ENCODE data around the gene TMEM120A.
"Not testable (repeated sequence)": the region's sequence is repeated elsewhere in the genome, so short reads cannot be mapped to it uniquely, and the experiment has no call there.

TMEM120A gene

DNA sequence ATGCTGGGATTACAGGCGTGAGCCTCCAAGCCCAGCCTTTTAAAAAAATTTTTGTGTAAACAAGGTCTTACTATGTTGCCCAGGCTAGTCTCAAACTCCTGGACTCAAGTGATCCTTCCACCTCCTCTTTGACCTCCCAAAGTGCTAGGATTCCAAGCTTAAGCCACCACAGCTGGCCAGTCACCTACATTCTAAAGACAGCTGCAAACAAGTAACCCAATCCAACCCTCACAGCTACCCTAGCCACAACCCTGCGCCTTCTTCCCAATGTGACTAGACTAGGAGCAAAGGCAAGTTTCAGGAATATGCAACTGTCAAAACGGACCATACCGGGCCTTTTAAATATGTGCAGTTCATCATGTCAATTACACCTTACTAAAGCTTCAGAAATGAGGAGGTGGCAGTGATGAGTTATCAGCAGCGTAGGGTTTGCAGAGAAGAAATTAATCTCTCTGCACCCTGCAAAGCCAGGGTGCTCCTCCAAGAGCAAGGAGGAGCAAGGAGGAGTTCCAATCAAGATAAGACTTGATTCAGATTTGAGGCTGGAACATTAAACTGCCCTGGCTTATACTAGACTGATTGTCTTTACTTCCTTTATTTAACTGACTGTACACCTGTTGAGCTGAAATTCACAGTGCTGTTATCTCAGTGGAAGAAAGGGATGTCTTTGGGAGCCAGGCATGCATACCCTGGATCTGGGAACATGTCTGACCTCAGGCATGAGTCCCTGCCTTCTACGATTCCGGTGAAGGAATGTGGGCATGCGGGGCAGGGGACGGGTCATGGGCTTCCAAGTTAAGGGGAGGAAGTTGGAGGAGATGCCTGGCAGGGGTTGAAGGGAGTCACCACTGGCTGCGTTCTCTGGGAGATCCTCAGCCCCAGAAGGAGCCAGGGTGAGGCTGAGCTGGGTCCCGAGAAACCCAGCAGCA is 15.5 kb upstream of the TMEM120A start:
- H3K4me1 ChIP-seq (ENCODE audit: control insufficient read depth, insufficient read depth, low read length): peaks cover 4% of the 10 kb centered on the region
- peaks cover 2% of the 10 kb centered on the region for H3K36me3 ChIP-seq (ENCODE audit: control insufficient read depth, insufficient read depth, low read length)
- H3K27ac ChIP-seq (ENCODE audit: low read depth, low read length): no peak overlapping the region

DNA sequence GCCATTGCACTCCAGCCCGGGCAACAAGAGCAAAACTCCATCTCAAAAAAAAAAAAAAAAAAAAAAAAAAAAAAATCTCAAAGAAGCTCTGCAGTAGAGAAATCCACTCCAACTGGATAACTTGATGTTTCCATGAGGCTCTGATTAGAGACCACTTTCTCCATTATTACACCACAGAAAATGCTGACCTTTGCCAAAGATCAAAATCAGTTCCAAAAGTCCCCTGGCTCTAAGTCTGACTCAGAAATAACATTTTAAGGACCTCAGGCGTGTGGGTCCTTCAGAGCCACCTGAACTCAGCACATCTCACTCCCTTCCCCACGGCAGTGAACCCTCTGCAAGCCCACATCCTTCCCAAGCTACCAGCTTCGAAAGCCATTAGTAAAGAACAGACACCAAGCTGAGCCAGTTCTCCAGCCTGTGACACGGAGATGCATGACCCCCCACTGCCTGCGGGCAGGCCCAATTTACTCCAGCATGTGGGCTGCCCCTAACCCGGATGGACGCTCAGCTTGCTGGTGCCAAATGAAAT is 13.8 kb upstream of the TMEM120A start:
- peaks cover 4% of the 10 kb centered on the region for H3K4me1 ChIP-seq (ENCODE audit: control insufficient read depth, insufficient read depth, low read length)
- H3K27me3 ChIP-seq (ENCODE audit: control insufficient read depth, insufficient read depth, low read length): no peaks in the 10 kb centered on the region
- no peak overlapping the region for H3K9ac ChIP-seq (ENCODE audit: low read length)
- H3K4me3 ChIP-seq (ENCODE audit: low read length): no peak overlapping the region
- H3K36me3 ChIP-seq (ENCODE audit: control insufficient read depth, insufficient read depth, low read length): peaks cover 5% of the 10 kb centered on the region
- H3K27ac ChIP-seq (ENCODE audit: low read depth, low read length): no peak overlapping the region

More for the DNA sequence above, 15.5 kb upstream of the TMEM120A start:
- H3K27me3 ChIP-seq (ENCODE audit: control insufficient read depth, insufficient read depth, low read length): no peaks in the 10 kb centered on the region
- no peak overlapping the region for H3K9ac ChIP-seq (ENCODE audit: low read length)
- H3K4me3 ChIP-seq (ENCODE audit: low read length): no peak overlapping the region

DNA sequence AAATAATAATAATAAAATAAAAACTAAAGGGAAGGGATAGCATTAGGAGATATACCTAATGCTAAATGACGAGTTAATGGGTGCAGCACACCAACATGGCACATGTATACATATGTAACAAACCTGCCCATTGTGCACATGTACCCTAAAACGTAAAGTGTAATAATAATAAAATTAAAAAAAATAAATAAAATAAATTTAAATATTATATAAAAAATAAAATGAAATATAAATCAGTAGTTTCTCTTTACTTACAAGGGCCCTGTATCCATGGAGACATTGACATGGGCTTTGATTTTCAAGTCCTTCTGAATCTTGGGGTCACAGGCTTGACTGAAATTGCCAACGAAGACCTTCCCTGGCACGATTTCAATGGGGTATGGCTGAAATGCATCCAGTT is 10.6 kb upstream of the TMEM120A start:
- not testable (repeated sequence) for H3K27me3 ChIP-seq (ENCODE audit: control insufficient read depth, insufficient read depth, low read length); H3K4me3 ChIP-seq (ENCODE audit: low read length); H3K27ac ChIP-seq (ENCODE audit: low read depth, low read length); H3K9ac ChIP-seq (ENCODE audit: low read length); H3K4me1 ChIP-seq (ENCODE audit: control insufficient read depth, insufficient read depth, low read length)
- peaks cover 13% of the 10 kb centered on the region for H3K36me3 ChIP-seq (ENCODE audit: control insufficient read depth, insufficient read depth, low read length)

DNA sequence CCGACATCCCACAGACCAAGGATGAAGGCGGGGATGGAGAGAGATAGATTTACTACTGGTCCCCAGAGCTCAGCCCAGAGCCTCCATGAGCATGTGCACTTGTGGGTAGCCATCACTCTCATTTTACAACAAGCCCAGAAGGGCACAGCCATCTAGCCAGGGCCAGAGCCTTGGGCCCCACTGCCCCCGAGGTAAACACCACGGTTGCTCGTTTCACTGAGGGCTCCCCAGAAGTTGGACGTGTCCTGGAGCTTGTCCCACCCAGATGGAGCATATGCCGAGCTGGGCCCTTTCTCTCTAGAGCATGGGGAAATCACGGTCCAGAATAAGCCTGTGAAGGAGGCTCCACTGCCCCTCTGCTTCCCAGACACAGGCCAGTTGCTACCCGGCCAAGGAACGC is 9.0 kb upstream of the TMEM120A start:
- Histone ChIP-seq H3K27me3 (ENCODE audit: control insufficient read depth, insufficient read depth, low read length) (no peaks in the 10 kb centered on the region), H3K4me3 (ENCODE audit: low read length) (no peak overlapping the region), H3K27ac (ENCODE audit: low read depth, low read length) (no peak overlapping the region), H3K36me3 (ENCODE audit: control insufficient read depth, insufficient read depth, low read length) (peaks cover 13% of the 10 kb centered on the region), H3K4me1 (ENCODE audit: control insufficient read depth, insufficient read depth, low read length) (no peaks in the 10 kb centered on the region), H3K9ac (ENCODE audit: low read length) (no peak overlapping the region)

DNA sequence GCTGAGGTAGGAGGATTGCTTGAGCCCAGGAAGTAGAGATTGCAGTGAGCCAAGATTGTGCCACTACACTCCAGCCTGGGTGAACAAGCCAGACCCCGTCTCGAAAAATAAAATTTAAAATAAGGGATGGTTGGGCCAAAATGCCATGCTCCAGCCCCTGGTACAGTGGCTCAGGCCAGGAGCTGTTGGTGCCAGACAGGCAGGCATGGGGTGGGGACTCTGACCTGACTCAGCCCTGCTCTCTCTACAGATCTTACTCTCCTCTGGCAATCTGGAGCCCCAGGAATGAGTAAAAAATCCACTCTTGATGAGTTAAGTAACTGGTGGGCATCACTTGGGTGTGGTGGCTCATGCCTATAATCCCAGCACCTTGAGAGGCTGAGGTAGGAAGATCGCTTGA is 8.4 kb upstream of the TMEM120A start:
- H3K9ac ChIP-seq (ENCODE audit: low read length): no peak overlapping the region
- H3K4me3 ChIP-seq (ENCODE audit: low read length): no peak overlapping the region

DNA sequence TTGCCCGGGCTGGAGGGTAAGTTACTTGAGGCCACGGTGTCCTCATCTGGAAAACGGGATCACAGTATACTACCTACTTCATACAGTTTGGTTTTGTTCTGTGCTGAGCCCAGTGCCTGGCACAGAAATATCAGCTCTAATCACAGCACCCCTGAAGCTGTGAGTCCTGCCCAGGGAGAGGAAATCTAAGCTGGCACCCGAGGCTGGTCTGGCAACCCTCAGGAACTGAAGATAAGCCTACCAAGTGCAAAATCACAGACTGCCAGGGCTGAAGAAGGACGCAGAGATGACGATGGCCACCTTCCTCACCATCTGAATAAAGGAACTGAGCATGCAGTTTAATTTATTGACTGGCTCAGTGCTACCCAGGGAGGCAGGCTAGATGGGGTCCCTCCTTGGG is 7.7 kb upstream of the TMEM120A start:
- Histone ChIP-seq H3K4me1 (ENCODE audit: control insufficient read depth, insufficient read depth, low read length) (no peaks in the 10 kb centered on the region), H3K36me3 (ENCODE audit: control insufficient read depth, insufficient read depth, low read length) (peaks cover 13% of the 10 kb centered on the region), H3K4me3 (ENCODE audit: low read length) (no peak overlapping the region), H3K9ac (ENCODE audit: low read length) (no peak overlapping the region), H3K27ac (ENCODE audit: low read depth, low read length) (no peak overlapping the region), H3K27me3 (ENCODE audit: control insufficient read depth, insufficient read depth, low read length) (no peaks in the 10 kb centered on the region)

More for the DNA sequence above, 8.4 kb upstream of the TMEM120A start:
- H3K27ac ChIP-seq (ENCODE audit: low read depth, low read length): no peak overlapping the region
- H3K27me3 ChIP-seq (ENCODE audit: control insufficient read depth, insufficient read depth, low read length): no peaks in the 10 kb centered on the region
- no peaks in the 10 kb centered on the region for H3K4me1 ChIP-seq (ENCODE audit: control insufficient read depth, insufficient read depth, low read length)
- H3K36me3 ChIP-seq (ENCODE audit: control insufficient read depth, insufficient read depth, low read length): peaks cover 13% of the 10 kb centered on the region

DNA sequence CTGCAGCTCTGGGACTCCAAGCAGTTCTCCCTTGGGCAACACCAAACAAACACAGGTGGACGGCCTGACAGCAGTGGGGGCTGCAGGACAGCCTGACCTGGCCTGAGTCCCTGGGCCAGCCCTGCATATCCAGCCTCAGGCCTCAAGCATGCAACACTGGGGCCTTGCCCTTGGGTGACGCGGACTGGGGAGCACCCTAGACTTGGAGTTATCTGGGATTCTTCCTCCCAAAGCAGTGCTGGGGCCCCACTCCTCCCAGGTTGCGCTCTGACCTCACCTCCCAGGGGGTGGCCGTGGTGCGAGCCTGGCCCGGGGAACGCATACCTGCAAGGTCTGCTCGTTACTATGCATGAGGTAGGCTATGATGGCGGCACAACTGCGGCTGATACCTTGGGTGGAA is 6.2 kb upstream of the TMEM120A start:
- H3K27ac ChIP-seq (ENCODE audit: low read depth, low read length): no peak overlapping the region
- no peak overlapping the region for H3K4me3 ChIP-seq (ENCODE audit: low read length)
- H3K36me3 ChIP-seq (ENCODE audit: control insufficient read depth, insufficient read depth, low read length): peaks cover 13% of the 10 kb centered on the region
- no peaks in the 10 kb centered on the region for H3K4me1 ChIP-seq (ENCODE audit: control insufficient read depth, insufficient read depth, low read length)
- H3K9ac ChIP-seq (ENCODE audit: low read length): no peak overlapping the region
- no peaks in the 10 kb centered on the region for H3K27me3 ChIP-seq (ENCODE audit: control insufficient read depth, insufficient read depth, low read length)

DNA sequence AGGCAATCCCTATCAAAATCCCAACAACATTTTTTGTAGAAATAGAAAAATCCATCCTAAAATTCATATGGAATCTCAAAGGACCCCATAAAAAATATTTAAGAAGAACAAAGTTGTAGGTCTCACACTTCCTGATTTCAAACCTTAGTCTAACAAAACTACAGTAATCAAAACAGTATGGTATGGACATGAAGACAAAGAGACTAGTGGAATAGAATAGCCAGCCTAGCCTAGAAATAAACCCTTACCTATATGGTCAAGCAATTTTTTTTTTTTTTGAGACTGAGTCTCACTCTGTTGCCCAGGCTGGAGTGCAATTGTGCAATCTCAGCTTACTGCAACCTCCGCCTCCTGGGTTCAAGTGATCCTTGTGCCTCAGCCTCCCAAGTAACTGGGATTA is 3.6 kb upstream of the TMEM120A start:
- Histone ChIP-seq H3K4me1 (ENCODE audit: control insufficient read depth, insufficient read depth, low read length) (peaks cover 5% of the 10 kb centered on the region), H3K27me3 (ENCODE audit: control insufficient read depth, insufficient read depth, low read length) (no peaks in the 10 kb centered on the region), H3K9ac (ENCODE audit: low read length) (no peak overlapping the region), H3K4me3 (ENCODE audit: low read length) (no peak overlapping the region), H3K36me3 (ENCODE audit: control insufficient read depth, insufficient read depth, low read length) (peaks cover 6% of the 10 kb centered on the region), H3K27ac (ENCODE audit: low read depth, low read length) (no peak overlapping the region)

DNA sequence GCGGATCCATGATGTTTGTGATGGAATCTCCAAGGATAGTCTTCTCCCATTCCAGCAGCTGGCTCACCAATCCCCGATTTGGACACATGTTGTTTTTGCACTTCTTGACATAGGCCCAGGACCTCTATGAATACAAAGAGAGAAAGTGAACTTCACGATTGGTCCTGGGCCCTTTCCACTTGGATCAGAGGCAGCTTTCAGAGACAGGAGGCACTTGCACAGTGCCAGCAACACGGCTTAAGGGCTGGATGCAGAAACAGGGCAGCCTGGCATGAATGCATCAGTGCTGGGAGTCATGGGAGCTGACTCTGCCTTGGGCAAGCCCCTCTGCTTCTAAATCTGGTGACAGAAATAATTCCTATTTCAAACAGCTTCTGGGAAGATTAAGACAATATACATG is 2.1 kb upstream of the TMEM120A start:
- Histone ChIP-seq H3K36me3 (ENCODE audit: control insufficient read depth, insufficient read depth, low read length) (peaks cover 3% of the 10 kb centered on the region), H3K4me3 (ENCODE audit: low read length) (no peak overlapping the region), H3K9ac (ENCODE audit: low read length) (no peak overlapping the region), H3K4me1 (ENCODE audit: control insufficient read depth, insufficient read depth, low read length) (peaks cover 5% of the 10 kb centered on the region), H3K27ac (ENCODE audit: low read depth, low read length) (no peak overlapping the region), H3K27me3 (ENCODE audit: control insufficient read depth, insufficient read depth, low read length) (no peaks in the 10 kb centered on the region)

DNA sequence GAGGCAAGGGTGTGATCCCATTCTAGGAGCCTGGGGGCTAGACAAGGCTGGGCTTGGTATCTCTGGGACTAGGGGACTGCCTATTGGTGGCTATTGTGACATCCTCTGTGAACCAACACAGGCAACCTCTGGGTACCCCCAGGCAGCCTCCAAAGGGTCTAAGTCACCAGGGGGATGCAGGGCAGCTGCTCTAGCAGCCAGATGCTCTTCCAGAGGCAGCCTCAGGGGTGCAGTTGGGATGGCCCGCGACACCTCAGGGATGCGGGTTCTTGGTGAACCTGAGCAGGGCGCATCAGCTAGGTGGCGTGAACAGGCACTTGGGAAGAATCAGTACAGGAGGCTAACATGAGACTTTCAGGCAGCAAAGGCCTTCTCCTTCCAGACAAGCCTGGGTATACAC is 1.6 kb upstream of the TMEM120A start:
- peaks cover 1% of the 10 kb centered on the region for H3K36me3 ChIP-seq (ENCODE audit: control insufficient read depth, insufficient read depth, low read length)

DNA sequence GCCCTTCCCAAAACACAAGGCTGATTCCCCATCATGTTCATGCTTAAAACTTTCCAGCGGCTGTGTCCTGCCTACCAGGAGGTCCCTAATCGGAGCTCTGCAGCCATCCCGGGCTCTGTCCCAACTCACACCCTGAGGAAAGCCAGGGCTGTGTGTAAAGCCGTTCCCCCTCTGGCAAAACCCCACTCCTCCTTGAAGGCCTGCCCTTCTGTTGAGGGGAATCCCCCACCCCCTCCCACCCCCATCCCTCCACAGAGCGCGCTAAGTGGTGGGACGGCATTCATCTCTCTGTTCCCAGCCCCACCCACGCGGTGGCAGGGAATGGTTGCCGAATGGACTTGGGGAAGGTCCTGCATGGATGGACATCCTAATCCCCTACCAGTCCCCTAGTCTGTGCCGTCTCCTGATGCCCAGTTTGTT is 667 bp upstream of the TMEM120A start:
- peak overlapping the region; percentile 67 for H3K4me3 ChIP-seq (ENCODE audit: low read length)
- no peaks in the 10 kb centered on the region for H3K36me3 ChIP-seq (ENCODE audit: control insufficient read depth, insufficient read depth, low read length)
- H3K27ac ChIP-seq (ENCODE audit: low read depth, low read length): peak overlapping the region; percentile 44
- peaks cover 5% of the 10 kb centered on the region for H3K4me1 ChIP-seq (ENCODE audit: control insufficient read depth, insufficient read depth, low read length)
- no peaks in the 10 kb centered on the region for H3K27me3 ChIP-seq (ENCODE audit: control insufficient read depth, insufficient read depth, low read length)
- H3K9ac ChIP-seq (ENCODE audit: low read length): peak overlapping the region; percentile 20

More for the DNA sequence above, 1.6 kb upstream of the TMEM120A start:
- Histone ChIP-seq H3K27ac (ENCODE audit: low read depth, low read length) (no peak overlapping the region), H3K4me1 (ENCODE audit: control insufficient read depth, insufficient read depth, low read length) (peaks cover 5% of the 10 kb centered on the region), H3K27me3 (ENCODE audit: control insufficient read depth, insufficient read depth, low read length) (no peaks in the 10 kb centered on the region), H3K4me3 (ENCODE audit: low read length) (no peak overlapping the region), H3K9ac (ENCODE audit: low read length) (no peak overlapping the region)

DNA sequence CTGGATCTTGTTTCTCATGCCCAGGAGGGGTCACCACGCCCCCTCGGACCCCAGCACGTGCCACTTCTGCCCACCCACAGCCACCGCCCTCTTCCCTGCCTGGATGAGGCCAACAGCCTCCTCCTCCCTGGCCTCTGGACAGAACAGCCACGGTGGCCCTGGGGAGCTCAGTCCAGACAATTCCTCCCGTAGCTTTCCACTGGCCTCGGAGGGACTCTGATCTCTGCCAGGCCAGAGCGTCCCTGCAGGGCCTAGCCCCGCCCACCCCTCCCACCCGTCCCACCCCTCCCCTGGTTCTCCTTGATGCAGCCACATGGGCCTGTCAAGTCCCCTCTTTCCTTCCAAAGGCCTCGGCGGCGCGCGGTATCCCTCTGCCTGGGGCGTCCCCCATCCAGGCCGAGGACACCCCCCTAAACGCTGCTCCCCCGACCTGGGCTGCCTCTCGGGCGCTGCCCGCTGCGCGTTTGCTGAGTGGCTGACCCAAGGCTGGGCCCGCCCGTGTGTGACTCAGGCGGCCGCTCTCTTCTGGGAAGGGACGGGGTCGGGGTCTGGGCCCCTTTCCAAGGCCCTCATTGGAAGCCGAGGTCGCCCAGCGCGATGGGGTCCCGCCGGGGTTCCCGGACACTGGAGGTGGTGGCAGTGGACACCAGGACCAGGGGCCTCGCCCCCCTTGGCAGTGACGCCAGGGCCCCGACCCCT is 557 bp downstream of the TMEM120A start:
- peaks cover 8% of the 10 kb centered on the region for H3K4me1 ChIP-seq (ENCODE audit: control insufficient read depth, insufficient read depth, low read length)
- H3K27ac ChIP-seq (ENCODE audit: low read depth, low read length): peak overlapping the region; percentile 93
- H3K27me3 ChIP-seq (ENCODE audit: control insufficient read depth, insufficient read depth, low read length): no peaks in the 10 kb centered on the region
- peak overlapping the region; percentile 70 for H3K9ac ChIP-seq (ENCODE audit: low read length)
- peak overlapping the region; percentile 89 for H3K4me3 ChIP-seq (ENCODE audit: low read length)
- H3K36me3 ChIP-seq (ENCODE audit: control insufficient read depth, insufficient read depth, low read length): no peaks in the 10 kb centered on the region
